Bone marrow (tissue), 2 donors: Measurements from ENCODE around the gene PCDH1.

Experiments
- DNase-seq, 2 donors: peaks; one replicate each; lab custom pipeline; 2025; lab: John Stamatoyannopoulos, UW

Gene PCDH1

DNA sequence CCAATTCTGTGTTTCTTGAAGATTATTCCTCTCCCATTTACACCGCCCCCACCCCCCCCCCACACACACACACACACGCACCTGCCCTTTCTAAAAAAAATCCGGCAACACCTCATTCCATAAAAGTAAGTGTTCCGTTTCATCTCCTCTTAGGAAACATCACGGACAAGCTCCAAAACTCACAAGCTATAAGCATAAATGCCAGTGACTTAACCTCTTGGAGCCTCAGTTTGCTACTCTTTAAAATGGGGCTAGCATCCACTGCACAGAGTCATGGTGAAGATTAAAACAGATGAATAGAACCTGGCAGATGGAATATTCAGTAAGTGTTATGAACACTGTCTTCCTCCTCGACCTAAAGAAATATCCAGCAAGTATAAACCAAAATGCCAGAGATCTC, 70.5 kb downstream of the PCDH1 start:
- no peak for DNase-seq

DNA sequence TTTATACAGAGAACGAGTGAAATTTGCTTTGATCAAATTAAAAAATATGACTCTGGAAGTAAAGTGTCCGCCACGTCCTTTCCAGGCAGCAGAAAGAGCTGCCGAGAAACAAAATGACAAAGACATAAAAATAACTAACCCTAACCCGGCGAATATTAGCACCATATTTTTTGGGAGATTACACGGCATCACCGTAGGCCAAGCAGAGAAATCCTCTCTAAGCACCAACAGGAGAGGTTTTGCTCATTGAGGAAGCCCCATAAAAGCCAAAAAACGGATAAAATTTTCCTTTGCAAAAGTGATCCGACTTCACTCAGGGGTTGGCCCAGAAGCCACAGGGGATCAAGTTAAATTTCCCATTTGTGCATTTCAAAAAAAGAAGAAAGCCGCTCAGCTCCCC, 70.9 kb downstream of the PCDH1 start:
- no peak for DNase-seq

DNA sequence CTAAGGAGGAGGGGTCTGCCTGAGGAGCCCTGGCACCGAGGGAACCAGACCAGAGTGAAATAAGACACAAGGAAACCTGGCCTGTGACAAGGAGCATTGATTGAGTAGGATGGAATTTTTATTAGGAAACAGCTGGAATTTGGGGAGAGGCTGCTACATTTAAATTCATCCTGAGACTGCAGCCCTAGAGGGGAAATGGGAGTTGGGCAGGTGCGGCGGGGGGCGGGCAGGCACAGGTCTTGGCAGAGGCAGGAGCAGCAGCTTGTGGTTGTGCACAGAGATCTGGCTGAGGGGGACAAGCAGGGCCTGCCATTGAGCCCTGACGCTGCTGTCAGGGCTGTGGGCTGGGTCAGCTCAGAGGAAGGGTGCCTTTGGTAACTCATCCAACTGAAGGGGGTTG, 71.6 kb downstream of the PCDH1 start:
- DNase-seq = no peak

DNA sequence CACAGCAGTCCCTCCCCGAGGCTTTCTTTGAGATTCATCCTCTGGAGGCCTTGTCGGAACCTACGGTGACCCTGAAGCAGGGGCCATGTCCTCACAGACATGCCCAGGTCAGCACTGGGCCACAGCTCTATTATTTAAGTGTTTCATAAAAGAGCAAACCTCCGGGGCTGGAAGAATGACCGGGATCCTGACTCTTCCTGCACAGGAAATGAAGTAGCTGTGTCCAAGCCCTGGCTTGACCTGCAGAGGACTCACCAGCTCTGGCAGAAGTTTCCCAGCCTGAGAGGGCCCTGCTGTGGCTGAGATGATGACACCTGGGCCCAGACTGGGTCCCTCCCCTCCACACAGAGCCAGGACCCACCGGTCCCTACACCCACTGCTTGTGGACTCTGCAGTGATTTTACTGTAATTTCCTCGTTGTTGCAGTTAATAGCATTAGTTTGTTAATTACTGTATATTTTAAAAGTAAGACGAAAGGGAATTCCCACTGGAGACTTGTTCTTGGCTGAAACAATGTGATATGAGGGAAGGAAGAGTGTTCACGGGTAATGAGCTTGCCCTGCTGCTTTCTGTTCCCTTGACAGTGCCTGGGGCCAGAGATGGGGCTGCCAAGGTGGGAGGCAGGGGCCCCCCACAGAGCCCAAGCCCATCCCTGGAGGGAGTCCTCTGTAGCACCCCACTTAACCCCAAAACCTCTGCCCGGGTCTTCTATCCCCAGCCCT, 72.2 kb downstream of the PCDH1 start:
- no peak for DNase-seq

DNA sequence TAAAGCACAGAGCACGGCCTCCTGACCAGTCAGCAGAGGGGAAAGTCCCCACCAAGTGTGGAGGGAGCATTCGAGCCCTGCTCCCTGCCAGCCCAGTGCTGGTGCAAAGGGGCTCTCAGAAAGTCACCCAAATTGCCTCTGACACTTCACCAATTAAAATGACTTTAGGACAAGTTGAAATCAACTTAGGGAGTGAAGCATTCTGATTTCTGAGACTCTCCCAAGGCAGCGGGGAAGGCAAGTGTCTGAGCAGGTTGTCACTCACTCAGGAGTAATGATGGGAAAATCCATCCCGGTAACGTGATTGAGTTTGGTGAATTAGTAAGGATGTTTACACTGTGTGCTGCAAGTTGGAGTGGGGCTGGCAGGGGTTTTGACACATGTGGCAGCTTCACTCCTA, 73.7 kb downstream of the PCDH1 start:
- no peak for DNase-seq
